Muscle of back (tissue), 11 donors: ENCODE data around the gene PTGIS. TPM values are rescaled to one million over a fixed set of nuclear protein-coding genes. Genes with fewer than 3 reads are reported as not detected.

Experiments
- DNase-seq, 3 donors: peaks; one replicate each; pipeline versions ENCODE4 v3.0.0 to v3.0.0-alpha.2; 2013
- polyA plus RNA-seq, 10 donors: library from polyadenylated mRNA; unstranded; fragments of 120-200 nt; gene quantifications; one replicate each; pipeline ENCODE4 v1.2.1, GENCODE V29; 2013; ENCODE audit not compliant: insufficient read length in 10 of 10

Gene PTGIS
- polyA plus RNA-seq, 10 donors: 24.8 to 39.0 (median 28.7) TPM

DNA sequence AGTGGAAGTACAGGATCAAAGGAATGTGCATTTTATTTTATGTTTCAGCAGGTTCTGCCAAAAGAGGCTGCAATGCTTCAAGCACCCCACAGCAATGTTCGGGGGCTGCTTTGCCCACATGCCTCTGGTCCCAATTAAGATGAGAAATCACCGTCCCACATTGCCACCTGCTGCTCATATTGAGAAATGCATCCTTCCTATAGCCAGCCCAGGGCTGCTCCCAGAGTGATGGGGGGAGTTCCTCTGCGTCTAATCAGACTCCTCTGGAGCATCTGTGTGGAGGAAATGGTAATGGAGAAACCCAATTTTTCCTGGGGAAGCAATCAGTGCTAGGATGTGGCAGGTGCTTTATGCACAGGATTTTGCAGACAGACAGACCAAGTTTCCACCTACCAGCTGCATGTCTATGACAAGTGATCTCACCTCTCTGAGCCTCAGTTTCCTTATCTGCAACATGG, 33.7 kb downstream of the PTGIS start:
- DNase-seq: peak; percentile 33 to 79 (median 61)

- no peak for DNase-seq
These were observed 35.5 kb downstream of the PTGIS start for GRCh38 chr20:49532285-49532946.

DNA sequence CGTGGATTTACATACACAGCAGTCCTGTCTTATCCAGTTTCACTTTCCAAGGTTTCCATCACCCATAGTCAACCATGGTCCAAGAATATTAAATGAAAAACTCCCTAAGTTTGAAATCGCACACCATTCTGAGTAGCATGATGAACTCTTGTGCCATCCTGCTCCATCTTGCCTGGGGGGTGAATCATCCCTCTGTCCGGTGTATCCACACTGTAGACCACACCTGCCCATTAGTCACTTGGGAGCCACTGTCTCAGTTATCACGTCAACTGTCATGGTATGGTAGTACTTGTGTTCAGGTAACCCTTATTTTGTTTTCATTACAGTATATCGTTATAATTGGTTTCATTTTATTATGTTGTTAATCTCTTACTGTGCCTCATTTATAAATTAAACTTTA, 38.5 kb downstream of the PTGIS start:
- DNase-seq: no peak

- DNase-seq: no peak
These were observed 41.4 kb downstream of the PTGIS start for GRCh38 chr20:49526568-49526967.

DNA sequence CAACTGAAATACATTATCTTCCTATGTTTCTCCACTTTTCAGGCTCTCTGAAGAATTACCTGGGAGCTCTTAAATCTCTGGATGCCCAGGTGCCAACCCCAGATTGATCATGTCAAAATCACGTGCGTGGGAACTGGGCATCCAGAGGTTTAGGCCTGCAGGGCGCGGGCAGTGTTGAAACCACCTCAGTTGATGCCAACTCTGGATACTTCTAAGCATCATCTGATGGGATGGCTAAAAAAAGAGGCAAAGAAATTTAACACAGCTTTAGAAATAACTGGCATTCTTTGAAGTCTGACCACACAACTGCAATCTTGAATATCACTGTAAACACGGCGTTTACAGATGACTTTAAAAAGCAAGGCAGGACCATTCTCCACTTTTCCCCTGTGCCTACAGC, 41.9 kb downstream of the PTGIS start:
- no peak for DNase-seq

- DNase-seq: no peak
These were observed 44.1 kb downstream of the PTGIS start for GRCh38 chr20:49523767-49524360.

DNA sequence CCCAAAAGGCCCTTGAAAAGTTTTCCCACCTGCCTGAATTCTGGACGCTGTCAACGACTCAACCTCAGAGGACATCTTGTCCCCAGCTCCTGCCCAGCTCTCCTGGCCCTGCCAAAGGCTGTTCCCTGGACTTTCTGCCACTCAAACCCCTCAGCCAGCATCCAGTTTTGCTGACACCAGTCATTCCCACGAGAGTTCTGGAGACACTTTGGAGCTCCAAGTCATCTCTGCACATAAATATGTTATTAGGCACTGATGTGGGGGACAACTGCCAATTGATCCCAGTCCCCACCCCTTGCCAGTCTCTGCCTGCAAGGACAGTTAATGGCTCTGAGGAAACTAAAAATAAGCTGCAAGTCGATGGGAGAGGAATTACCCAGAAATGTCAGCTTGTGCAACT, 46.6 kb downstream of the PTGIS start:
- no peak for DNase-seq

DNA sequence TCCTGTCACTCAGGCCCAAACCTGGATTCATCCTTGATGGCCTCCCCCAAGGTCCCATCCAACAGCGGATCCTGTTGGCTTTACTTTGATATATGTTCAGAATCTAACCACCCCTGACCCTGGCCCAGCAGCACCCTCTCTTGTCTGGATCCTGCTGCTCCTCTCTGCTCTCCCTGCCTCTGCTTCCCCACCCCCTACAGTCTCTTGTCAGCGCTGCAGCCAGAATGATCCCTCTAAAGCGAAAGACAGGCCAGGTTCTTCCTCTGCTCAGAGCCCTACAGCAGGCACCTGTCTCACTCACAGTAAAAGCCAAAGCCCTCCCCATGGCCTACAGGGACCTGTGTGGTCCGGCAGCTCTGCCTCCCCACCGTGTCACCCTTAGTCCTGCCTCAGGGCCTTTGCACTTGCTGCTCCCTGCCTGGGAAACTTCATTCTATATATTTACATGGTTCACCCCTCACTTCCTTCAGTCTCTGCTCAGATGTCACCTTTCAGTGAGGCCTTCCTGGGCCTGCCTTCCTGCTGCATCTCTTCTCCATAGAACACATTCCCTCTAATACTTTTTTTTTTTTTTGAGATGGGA, 48.1 kb downstream of the PTGIS start:
- no peak for DNase-seq

GRCh38 chr20:49519212-49519712, 48.7 kb downstream of the PTGIS start:
- DNase-seq: no peak

- DNase-seq: no peak
These were observed 49.4 kb downstream of the PTGIS start for GRCh38 chr20:49518576-49518975.

DNA sequence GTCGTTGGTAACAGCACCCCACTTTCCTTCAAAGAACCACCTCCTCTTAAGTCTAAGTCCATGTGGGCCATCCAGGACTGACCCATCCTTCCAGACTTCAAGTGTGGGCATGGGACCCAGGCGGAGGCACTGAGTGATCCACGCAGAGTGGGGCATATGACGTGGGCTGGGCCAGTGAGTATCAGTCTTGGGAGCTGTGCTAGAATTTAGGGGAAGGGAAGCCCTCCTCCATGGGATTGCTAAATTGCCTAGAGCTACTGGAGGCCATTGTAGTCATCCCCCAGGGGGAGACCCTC, 50.2 kb downstream of the PTGIS start:
- DNase-seq: no peak

GRCh38 chr20:49516916-49517804, 50.8 kb downstream of the PTGIS start:
- DNase-seq: no peak

DNA sequence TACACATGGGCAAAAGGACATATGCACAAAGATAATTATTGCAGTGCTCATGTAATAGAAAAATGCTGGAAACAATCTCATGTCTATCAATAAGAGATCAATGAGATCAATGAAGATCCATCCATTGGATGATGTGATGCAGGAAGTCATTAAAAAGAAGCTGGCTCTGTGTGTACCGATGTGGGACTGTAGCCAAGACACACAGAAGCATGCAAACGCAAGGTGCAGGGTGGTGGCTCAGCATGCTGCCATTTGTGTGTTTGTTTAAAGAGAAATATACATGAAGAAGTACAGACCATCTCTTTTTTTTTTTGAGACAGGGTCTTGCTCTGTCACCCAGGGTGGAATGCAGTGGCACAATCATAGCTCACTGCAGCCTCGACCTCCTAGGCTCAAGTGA, 52.4 kb downstream of the PTGIS start:
- DNase-seq: no peak

DNA sequence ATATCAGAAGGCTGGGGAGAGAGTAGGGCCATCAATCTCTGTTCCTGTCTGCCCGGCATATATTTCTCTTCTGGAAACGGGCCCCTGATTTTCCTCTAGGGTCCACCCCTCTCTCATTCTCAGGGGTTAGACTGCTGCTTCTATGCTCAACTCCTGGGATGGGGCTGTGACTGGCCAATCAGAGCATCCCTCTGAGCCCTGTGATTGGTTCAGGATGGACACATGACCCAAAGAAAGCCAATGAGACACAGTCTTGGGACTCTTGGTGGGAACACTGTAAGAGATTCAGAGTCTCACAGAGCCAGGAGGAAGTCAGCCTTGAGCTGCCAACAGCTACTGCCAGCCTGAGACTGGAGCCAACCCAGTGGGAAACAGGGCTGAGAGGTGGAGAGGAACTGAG, 54.4 kb downstream of the PTGIS start:
- no peak for DNase-seq

DNA sequence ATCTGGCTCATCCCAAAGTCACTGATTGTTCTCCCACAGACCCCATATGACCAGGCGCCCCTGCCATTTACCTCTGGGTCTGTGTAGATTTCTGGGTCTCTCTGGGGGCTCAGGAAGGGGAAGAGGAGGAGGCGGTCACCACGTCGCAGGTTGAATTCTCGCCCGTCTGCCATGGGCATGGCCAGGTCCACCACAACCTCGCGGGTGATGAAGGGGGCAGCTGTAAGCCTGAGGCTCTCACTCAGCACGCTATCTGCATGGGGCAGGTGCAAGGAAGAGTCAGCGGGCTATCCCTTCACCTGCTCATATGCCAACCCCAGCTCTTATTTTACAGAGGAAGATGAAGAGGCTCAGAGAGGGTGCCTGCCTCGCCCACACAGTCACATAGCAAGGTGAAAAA, 54.9 kb downstream of the PTGIS start:
- DNase-seq: no peak

DNA sequence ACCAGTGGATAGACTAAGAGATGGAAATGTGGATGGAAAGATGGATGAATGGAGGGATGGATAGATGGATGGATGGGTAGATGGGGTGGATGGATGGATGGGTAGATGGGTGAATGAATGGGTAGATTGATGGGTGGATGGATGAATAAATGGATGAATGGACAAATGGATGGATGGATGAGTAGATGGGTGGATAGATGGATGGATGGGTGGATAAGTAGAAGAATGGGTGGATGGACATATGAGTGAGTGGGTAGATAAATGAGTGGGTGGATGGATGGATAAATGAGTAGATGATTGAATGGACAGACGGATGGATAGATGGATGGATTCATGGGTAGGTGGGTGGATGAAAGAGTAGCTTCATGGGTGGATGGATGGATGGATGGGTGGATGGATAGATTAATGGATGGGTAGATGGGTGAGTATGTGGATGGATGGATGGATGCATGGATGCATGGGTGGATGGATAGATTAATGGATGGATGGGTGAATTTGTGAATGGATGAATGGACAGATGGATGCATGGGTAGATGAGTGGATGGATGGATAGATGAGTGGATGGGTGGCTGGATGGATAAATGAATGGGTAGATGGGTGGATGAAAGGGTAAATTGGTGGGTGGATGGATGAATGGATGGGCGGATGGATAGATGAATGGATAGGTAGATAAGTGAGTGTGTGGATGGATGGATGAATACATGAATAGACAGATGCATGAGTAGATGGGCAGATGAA, 56.0 kb downstream of the PTGIS start:
- no peak for DNase-seq

GRCh38 chr20:49510562-49511122, 57.3 kb downstream of the PTGIS start:
- peak; percentile 51 to 88 (median 78) for DNase-seq

DNA sequence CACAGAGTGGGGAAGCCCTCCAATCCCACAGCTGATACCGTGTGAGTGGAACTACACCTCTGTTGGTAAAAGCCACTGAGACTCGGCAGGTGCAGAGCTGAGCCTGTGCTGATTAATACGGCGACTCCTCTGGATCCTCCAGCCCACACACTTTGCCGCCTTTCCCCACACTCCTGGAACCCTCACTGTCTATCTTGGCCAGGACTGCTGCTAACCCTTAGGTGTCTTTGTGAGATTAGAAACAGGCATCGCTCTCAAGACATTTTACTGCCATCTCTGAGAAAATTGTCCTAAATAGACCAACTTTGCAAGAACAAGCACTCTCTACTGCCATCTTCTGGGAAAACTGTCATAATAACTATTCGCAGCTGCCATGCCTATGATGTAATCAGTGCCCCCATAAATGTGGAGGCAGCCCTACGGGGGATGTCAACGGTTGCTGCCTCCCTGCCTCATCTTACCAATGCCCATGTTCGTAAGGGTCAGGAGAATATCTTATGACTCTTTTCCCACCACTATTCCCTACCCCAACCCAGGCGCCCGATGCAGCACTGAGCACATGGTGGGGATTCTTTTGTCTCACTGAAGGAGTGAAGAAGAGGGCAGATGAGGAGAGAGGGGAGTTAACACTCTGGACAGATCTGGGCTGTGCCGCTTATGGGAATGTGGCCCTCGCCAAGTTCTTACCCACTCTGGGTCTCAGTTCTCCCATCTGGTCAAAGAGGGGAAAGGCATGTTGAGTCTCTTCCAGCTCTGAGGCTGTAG, 59.3 kb downstream of the PTGIS start:
- DNase-seq: peak; percentile 33 to 72 (median 49)

DNA sequence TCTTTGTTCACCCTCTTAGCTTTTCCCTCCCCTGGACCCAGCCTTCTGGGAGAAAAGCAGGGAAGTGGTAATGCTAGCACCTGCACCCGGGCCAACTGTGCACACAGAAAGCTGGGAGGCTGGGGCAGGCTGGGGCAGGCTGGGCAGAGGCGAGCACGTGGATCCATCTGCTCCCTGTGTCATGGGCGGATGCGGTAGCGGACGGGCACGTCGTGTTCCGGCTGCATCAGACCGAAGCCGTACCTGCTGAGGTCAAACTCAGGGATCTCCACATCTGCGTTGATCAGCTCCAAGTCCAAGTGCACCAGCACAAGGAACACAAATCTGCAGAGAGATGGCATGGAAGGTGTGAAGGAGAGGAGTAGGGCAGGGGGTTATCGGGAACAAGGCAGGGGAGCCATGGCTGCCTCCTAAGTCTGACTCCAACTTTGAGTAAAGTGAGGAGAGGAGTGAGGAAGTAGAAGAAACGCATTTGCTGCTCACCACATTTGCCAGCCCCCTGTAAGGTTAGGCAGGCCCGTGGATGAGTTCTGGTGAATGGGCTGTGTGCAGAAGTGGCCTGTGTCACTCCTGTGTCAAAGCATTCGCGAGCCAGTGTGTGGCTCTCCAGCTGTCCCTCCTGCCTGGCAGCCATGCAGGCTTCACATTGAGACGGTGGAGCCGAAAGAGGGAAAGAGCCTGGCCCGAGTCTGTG, 60.0 kb downstream of the PTGIS start:
- no peak for DNase-seq

GRCh38 chr20:49505518-49505917, 62.4 kb downstream of the PTGIS start:
- peak; percentile 21 to 74 (median 45) for DNase-seq
